ENCODE measurements around the gene MYZAP. TPM values are rescaled to one million over a fixed set of nuclear protein-coding genes. Genes with fewer than 3 reads are reported as not detected.

MYZAP gene
- total RNA-seq, 1 experiment from 2014 or later, result 6.0 TPM

GRCh38 chr15:57555270-57555669 lies 36.4 kb upstream of the MYZAP start:
- Histone ChIP-seq H3K4me3 (ENCODE audit: low read length) (no peak overlapping the region), H3K27ac (ENCODE audit: low read length) (no peak overlapping the region), H3F3A (ENCODE audit: low read length, unreplicated experiment) (no peaks in the 10 kb centered on the region), H3K9me2 (replicated peaks; ENCODE audit: low read length) (no peaks in the 10 kb centered on the region), H3K79me2 (ENCODE audit: low read length) (no peaks in the 10 kb centered on the region), H3K36me3 (ENCODE audit: low read depth, low read length) (no peaks in the 10 kb centered on the region), H3K4me1 (ENCODE audit: insufficient read depth, low read length) (peaks cover 35% of the 10 kb centered on the region), H4K20me1 (ENCODE audit: low read length) (no peaks in the 10 kb centered on the region), H3K9ac (ENCODE audit: low read length) (no peak overlapping the region), H3K4me2 (ENCODE audit: low read length) (no peak overlapping the region), H3K9me3 (ENCODE audit: low read length) (no peaks in the 10 kb centered on the region), H2AFZ (ENCODE audit: low read length) (no peak overlapping the region), H3K27me3 (ENCODE audit: low read length) (no peaks in the 10 kb centered on the region)
- CTCF ChIA-PET, result no interaction called here
- ATAC-seq (no peak), DNase-seq (no peak)
- intact Hi-C loops (cut with micrococcal nuclease), result no loop called here
- no TSS peak for BruUV-seq (replicated peaks)
- POLR2A ChIA-PET (ENCODE audit: unreplicated experiment), result no interaction called here
- TF ChIP-seq EZH2phosphoT487 (IDR thresholded peaks at IDR 0.05; ENCODE audit: borderline replicate concordance, low read length), result no peak
- TF ChIP-seq EZH2 (IDR thresholded peaks at IDR 0.05; ENCODE audit: low read length, unreplicated experiment), result no peak
- no peak for TF ChIP-seq CTCF (conservative IDR thresholded peaks at IDR 0.05; ENCODE audit: low read depth, low read length)

- Histone ChIP-seq H4K20me1 (ENCODE audit: low read length) (no peaks in the 10 kb centered on the region), H3K4me3 (ENCODE audit: low read length) (no peak overlapping the region), H3F3A (ENCODE audit: low read length, unreplicated experiment) (no peaks in the 10 kb centered on the region), H3K4me2 (ENCODE audit: low read length) (no peak overlapping the region), H3K9ac (ENCODE audit: low read length) (no peak overlapping the region), H3K9me2 (replicated peaks; ENCODE audit: low read length) (no peaks in the 10 kb centered on the region), H3K27me3 (ENCODE audit: low read length) (no peaks in the 10 kb centered on the region), H2AFZ (ENCODE audit: low read length) (no peak overlapping the region), H3K36me3 (ENCODE audit: low read depth, low read length) (no peaks in the 10 kb centered on the region), H3K4me1 (ENCODE audit: insufficient read depth, low read length) (peaks cover 32% of the 10 kb centered on the region), H3K27ac (ENCODE audit: low read length) (no peak overlapping the region), H3K79me2 (ENCODE audit: low read length) (no peaks in the 10 kb centered on the region), H3K9me3 (ENCODE audit: low read length) (no peaks in the 10 kb centered on the region)
- no peak for TF ChIP-seq CTCF (conservative IDR thresholded peaks at IDR 0.05; ENCODE audit: low read depth, low read length)
- TF ChIP-seq EZH2 (IDR thresholded peaks at IDR 0.05; ENCODE audit: low read length, unreplicated experiment), result no peak
- no peak for TF ChIP-seq EZH2phosphoT487 (IDR thresholded peaks at IDR 0.05; ENCODE audit: borderline replicate concordance, low read length)
- CTCF ChIA-PET, result no interaction called here
- intact Hi-C loops (cut with micrococcal nuclease), result no loop called here
- POLR2A ChIA-PET (ENCODE audit: unreplicated experiment), result no interaction called here
- no peak for DNase-seq
- no peak for ATAC-seq
- no TSS peak for BruUV-seq (replicated peaks)
Measured at GRCh38 chr15:57556040-57556439, 35.7 kb upstream of the MYZAP start.

- CTCF ChIA-PET, result no interaction called here
Measured at GRCh38 chr15:57557267-57557666, 34.4 kb upstream of the MYZAP start.

More at GRCh38 chr15:57557267-57557666, 34.4 kb upstream of the MYZAP start:
- DNase-seq, result no peak
- Histone ChIP-seq H3K27ac (ENCODE audit: low read length) (no peak overlapping the region), H3K9me3 (ENCODE audit: low read length) (no peaks in the 10 kb centered on the region), H2AFZ (ENCODE audit: low read length) (no peak overlapping the region), H3K79me2 (ENCODE audit: low read length) (no peaks in the 10 kb centered on the region), H3K4me1 (ENCODE audit: insufficient read depth, low read length) (peaks cover 31% of the 10 kb centered on the region), H3K27me3 (ENCODE audit: low read length) (no peaks in the 10 kb centered on the region), H3K4me2 (ENCODE audit: low read length) (no peak overlapping the region), H3K9me2 (replicated peaks; ENCODE audit: low read length) (no peaks in the 10 kb centered on the region), H3F3A (ENCODE audit: low read length, unreplicated experiment) (no peaks in the 10 kb centered on the region), H3K36me3 (ENCODE audit: low read depth, low read length) (no peaks in the 10 kb centered on the region), H3K9ac (ENCODE audit: low read length) (no peak overlapping the region), H3K4me3 (ENCODE audit: low read length) (no peak overlapping the region), H4K20me1 (ENCODE audit: low read length) (no peaks in the 10 kb centered on the region)
- no TSS peak for BruUV-seq (replicated peaks)
- TF ChIP-seq EZH2phosphoT487 (IDR thresholded peaks at IDR 0.05; ENCODE audit: borderline replicate concordance, low read length) (no peak), EZH2 (IDR thresholded peaks at IDR 0.05; ENCODE audit: low read length, unreplicated experiment) (no peak), CTCF (conservative IDR thresholded peaks at IDR 0.05; ENCODE audit: low read depth, low read length) (no peak)
- ATAC-seq, result no peak
- POLR2A ChIA-PET (ENCODE audit: unreplicated experiment), result no interaction called here
- intact Hi-C loops (cut with micrococcal nuclease), result no loop called here

Data from PC-3 (cell line).